ENCODE measurements around the gene BMPR1A.

The BMPR1A gene

GRCh38 chr10:86899670-86900276 lies 143.4 kb downstream of the BMPR1A start:
- peak; percentile 58 for TF ChIP-seq CTCF (IDR thresholded peaks at IDR 0.05; ENCODE audit: borderline replicate concordance, control extremely low read depth, extremely low read depth, insufficient read depth, missing control alignments)
- in situ Hi-C loops (cut with MboI; ENCODE audit: low sequenced_read_pairs, unreplicated experiment), result loop anchor here (5.0 kb wide), 1 partner anchor 192 kb away; no protein-coding TSS in a partner anchor
- peak; percentile 59 for DNase-seq (ENCODE audit: low spot score)

GRCh38 chr10:86900955-86901354 lies 144.5 kb downstream of the BMPR1A start:
- DNase-seq (ENCODE audit: low spot score), result no peak
- no peak for TF ChIP-seq CTCF (IDR thresholded peaks at IDR 0.05; ENCODE audit: borderline replicate concordance, control extremely low read depth, extremely low read depth, insufficient read depth, missing control alignments)
- in situ Hi-C loops (cut with MboI; ENCODE audit: low sequenced_read_pairs, unreplicated experiment), result no loop called here

GRCh38 chr10:86904600-86904999 lies 148.2 kb downstream of the BMPR1A start:
- DNase-seq (ENCODE audit: low spot score), result no peak
- TF ChIP-seq CTCF (IDR thresholded peaks at IDR 0.05; ENCODE audit: borderline replicate concordance, control extremely low read depth, extremely low read depth, insufficient read depth, missing control alignments), result no peak
- in situ Hi-C loops (cut with MboI; ENCODE audit: low sequenced_read_pairs, unreplicated experiment), result no loop called here

- no peak for DNase-seq (ENCODE audit: low spot score)
- TF ChIP-seq CTCF (IDR thresholded peaks at IDR 0.05; ENCODE audit: borderline replicate concordance, control extremely low read depth, extremely low read depth, insufficient read depth, missing control alignments), result no peak
- in situ Hi-C loops (cut with MboI; ENCODE audit: low sequenced_read_pairs, unreplicated experiment), result no loop called here
Observed at GRCh38 chr10:86905429-86905828, 149.0 kb downstream of the BMPR1A start.

- no peak for TF ChIP-seq CTCF (IDR thresholded peaks at IDR 0.05; ENCODE audit: borderline replicate concordance, control extremely low read depth, extremely low read depth, insufficient read depth, missing control alignments)
- in situ Hi-C loops (cut with MboI; ENCODE audit: low sequenced_read_pairs, unreplicated experiment), result no loop called here
- DNase-seq (ENCODE audit: low spot score), result no peak
Observed at GRCh38 chr10:86914734-86915133, 158.3 kb downstream of the BMPR1A start.

GRCh38 chr10:86918022-86918471 lies 161.6 kb downstream of the BMPR1A start:
- no peak for TF ChIP-seq CTCF (IDR thresholded peaks at IDR 0.05; ENCODE audit: borderline replicate concordance, control extremely low read depth, extremely low read depth, insufficient read depth, missing control alignments)
- in situ Hi-C loops (cut with MboI; ENCODE audit: low sequenced_read_pairs, unreplicated experiment), result no loop called here
- DNase-seq (ENCODE audit: low spot score), result no peak

All from GM13976 (cell line).